Right lobe of liver (tissue), 4 donors: ENCODE measurements around the gene KIFC3.

Experiments used
- POLR2A ChIP-seq: fragments of 450-650 bp; IDR thresholded peaks from one replicate; pipeline ENCODE4 v1.6.1; 2017; ENCODE audit warnings: antibody characterized with exemption, mild to moderate bottlenecking
- TF ChIP-seq, protein P1 (sequence below), 4 donors: fragments of 200-600 bp in 3 of 4; fragments of 450-650 bp in 1 of 4; IDR thresholded peaks; one replicate each; pipeline versions ENCODE4 v1.5.1 to v1.8.0; 2016 to 2022; ENCODE audit warnings: antibody characterized with exemption in 4 of 4, mild to moderate bottlenecking in 2 of 4
- donor health status: DM: no; HTN: no; CAD: no.
- donor health status: DM: no; HTN: no; CAD: no.
- donor health status: DM: no; HTN: yes; CAD: no.

DNA sequence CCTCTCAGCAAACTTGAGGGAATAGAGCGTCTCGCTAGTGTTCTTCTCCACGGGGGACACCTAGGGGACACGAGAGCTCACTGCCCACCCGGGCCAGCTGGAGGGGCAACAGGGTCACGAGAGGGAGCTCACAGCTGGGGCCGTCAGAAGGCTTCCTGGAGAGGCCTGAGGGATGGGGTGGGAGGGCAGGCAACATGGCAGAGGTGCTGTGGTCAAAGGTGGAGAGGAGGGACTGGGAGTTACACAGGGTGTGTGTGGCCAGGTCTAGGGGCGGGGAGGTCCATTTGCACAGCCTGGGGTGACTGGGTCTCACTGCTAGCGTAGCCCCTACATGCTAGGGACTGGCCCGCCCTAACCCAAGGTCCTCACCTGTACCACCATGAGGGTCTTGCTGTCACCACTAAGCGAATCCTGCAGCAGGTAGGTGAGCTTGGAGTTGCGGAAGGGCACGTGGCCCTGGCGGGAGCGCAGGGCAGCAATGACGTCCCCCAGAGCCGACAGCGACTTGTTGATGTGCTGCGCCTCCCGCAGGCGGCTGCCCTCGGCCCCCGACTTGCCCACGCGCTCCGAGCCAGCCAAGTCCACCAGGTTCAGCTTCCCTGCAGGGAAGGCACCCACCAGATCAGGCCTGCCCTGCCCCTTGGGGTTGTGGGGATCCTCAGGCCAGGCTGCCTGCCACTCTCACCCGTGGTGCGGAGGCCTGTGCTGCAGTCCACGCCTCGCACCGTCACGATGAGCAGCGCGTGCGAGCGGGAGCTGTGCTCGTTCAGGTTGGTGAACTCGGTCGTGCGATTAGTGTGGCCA lies 41.7 kb downstream of the KIFC3 start:
- no peak for TF ChIP-seq POLR2A
- TF ChIP-seq, protein P1, sequence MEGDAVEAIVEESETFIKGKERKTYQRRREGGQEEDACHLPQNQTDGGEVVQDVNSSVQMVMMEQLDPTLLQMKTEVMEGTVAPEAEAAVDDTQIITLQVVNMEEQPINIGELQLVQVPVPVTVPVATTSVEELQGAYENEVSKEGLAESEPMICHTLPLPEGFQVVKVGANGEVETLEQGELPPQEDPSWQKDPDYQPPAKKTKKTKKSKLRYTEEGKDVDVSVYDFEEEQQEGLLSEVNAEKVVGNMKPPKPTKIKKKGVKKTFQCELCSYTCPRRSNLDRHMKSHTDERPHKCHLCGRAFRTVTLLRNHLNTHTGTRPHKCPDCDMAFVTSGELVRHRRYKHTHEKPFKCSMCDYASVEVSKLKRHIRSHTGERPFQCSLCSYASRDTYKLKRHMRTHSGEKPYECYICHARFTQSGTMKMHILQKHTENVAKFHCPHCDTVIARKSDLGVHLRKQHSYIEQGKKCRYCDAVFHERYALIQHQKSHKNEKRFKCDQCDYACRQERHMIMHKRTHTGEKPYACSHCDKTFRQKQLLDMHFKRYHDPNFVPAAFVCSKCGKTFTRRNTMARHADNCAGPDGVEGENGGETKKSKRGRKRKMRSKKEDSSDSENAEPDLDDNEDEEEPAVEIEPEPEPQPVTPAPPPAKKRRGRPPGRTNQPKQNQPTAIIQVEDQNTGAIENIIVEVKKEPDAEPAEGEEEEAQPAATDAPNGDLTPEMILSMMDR (IDR thresholded peaks at IDR 0.05): no peak
